ENCODE measurements around the gene SLC6A9.

GRCh38 chr1:44068442-44068921 is 37.2 kb upstream of the SLC6A9 start:
- TF ChIP-seq POLR2A (IDR thresholded peaks at IDR 0.05) (no peak), EP300 (IDR thresholded peaks at IDR 0.05) (peak in 3 of 4 donors; percentile 37 to 88 (median 83)), CTCF (IDR thresholded peaks at IDR 0.05) (no peak)

Measured in upper lobe of left lung (tissue), 4 donors.